Body of pancreas (tissue), 4 donors: Measurements from ENCODE around the gene PRSS1. TPM values are rescaled to one million over a fixed set of nuclear protein-coding genes. Genes with fewer than 3 reads are reported as not detected.

Experiments used
- ATAC-seq: fragments of 150-250 bp; one replicate; pipeline ENCODE4 v1.9.1; 2016
- DNase-seq, 4 donors: peaks; one replicate each; pipeline ENCODE4 v3.0.0-alpha.2; 2019
- H3K27ac ChIP-seq, 4 donors: fragments of 200-600 bp; sonication (generic); 1 replicate in 3 of 4; 2 replicates in 1 of 4; pipeline versions ENCODE4 v1.5.1 to v1.6.1; 2016 to 2019; ENCODE audit warnings: mild to moderate bottlenecking in 1 of 4, mixed read lengths in 1 of 4, moderate library complexity in 1 of 4
- H3K27me3 ChIP-seq, 2 donors: fragments of 200-600 bp; sonication (generic); one replicate each; pipeline ENCODE4 v1.6.0; 2016; ENCODE audit warnings: mild to moderate bottlenecking in 1 of 2
- H3K36me3 ChIP-seq, 2 donors: fragments of 200-600 bp; sonication (generic); replicated peaks in 1 of 2; 2 replicates each; pipeline ENCODE4 v1.5.1; 2016; ENCODE audit warnings: low read depth in 2 of 2; ENCODE audit not compliant: insufficient read depth in 1 of 2
- H3K4me1 ChIP-seq: fragments of 200-600 bp; sonication (generic); one replicate; pipeline ENCODE4 v1.6.0; 2016
- H3K4me3 ChIP-seq, 2 donors: fragments of 200-600 bp; sonication (generic); 1 replicate in 1 of 2; 2 replicates in 1 of 2; pipeline ENCODE4 v1.5.1; 2016 to 2019
- H3K9me3 ChIP-seq, 3 donors: fragments of 200-600 bp; sonication (generic); 1 replicate in 2 of 3; 2 replicates in 1 of 3; pipeline ENCODE4 v1.5.1; 2016
- CTCF ChIP-seq, 7 experiments: fragments of 450-650 bp in 4 of 7; fragments of 200-600 bp in 3 of 7; sonication (generic) in 3 of 7; IDR thresholded peaks; one replicate each; pipeline ENCODE4 v1.5.1; 2016 to 2019; ENCODE audit warnings: antibody characterized with exemption in 7 of 7
- POLR2A ChIP-seq, 3 donors: fragments of 450-650 bp; IDR thresholded peaks; one replicate each; pipeline ENCODE4 v1.6.1; 2016; ENCODE audit warnings: antibody characterized with exemption in 3 of 3, mild to moderate bottlenecking in 2 of 3
- WGBS, 2 donors: methylation state at CpG; one replicate each; pipeline ENCODE4 v1.1.5; 2017; 5-methylcytosine and 5-hydroxymethylcytosine counted together
- intact Hi-C: fragments of 100-400 bp; cut with DNase I; formaldehyde crosslinking; loops from one replicate; pipeline ENCODE4 v1.15.1; 2023
- total RNA-seq, 2 donors: library from RNA; depleted of rRNA; stranded (reverse); fragments of >200 nt; gene quantifications; one replicate each; pipeline ENCODE4 v1.1.0, GENCODE V29; 2016

PRSS1 gene
- total RNA-seq, 2 donors from 2014 or later: 29,602 to 44,177 TPM

DNA sequence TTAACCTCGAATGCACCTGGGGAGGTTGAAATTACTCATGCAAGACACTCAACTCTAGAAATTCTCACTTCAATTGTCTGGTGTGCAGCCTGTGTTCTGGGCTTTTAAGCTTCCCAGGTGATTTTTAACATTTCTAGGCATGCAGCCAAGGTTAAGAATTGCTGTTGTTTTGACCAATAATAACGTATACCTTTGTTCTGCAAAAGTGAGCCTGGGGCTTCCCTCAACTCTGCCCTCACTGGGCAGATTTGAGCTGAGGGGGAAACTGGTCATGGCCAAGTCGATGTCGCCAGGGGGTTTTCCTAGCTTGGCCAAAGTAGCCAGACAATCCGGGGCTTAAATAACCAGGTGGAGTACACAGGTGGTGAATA, 22.1 kb downstream of the PRSS1 start:
- H3K36me3 ChIP-seq: no peaks in the 10 kb centered on the region
- no peaks in the 10 kb centered on the region for H3K27me3 ChIP-seq
- no peak for TF ChIP-seq CTCF (IDR thresholded peaks at IDR 0.05)
- no peak for TF ChIP-seq POLR2A (IDR thresholded peaks at IDR 0.05)
- peak overlapping the region; percentile 75 to 86 (median 84) for H3K27ac ChIP-seq
- 11 to 16% methylated on average over 5 of the region's 5 CpGs for WGBS, 2 donors
- ATAC-seq (no peak), DNase-seq (no peak)
- intact Hi-C loops: no loop called here
- no peaks in the 10 kb centered on the region for H3K9me3 ChIP-seq
- peaks cover 65% of the 10 kb centered on the region for H3K4me1 ChIP-seq
- H3K4me3 ChIP-seq: peak overlapping the region; percentile 20 to 44

- Histone ChIP-seq H3K9me3 (no peaks in the 10 kb centered on the region), H3K27ac (peak overlapping the region; percentile 75 to 86 (median 84)), H3K4me1 (peaks cover 69% of the 10 kb centered on the region), H3K4me3 (peak overlapping the region; percentile 20 to 44), H3K36me3 (no peaks in the 10 kb centered on the region), H3K27me3 (no peaks in the 10 kb centered on the region)
- DNase-seq (no peak), ATAC-seq (no peak)
- intact Hi-C loops: no loop called here
- 14 to 30% methylated on average over 6 of the region's 6 CpGs for WGBS, 2 donors
- TF ChIP-seq POLR2A (IDR thresholded peaks at IDR 0.05) (peak in 2 of 3 donors; percentile 10 to 26), CTCF (IDR thresholded peaks at IDR 0.05) (no peak)
Observed at GRCh38 chr7:142772051-142772450, 22.8 kb downstream of the PRSS1 start.

DNA sequence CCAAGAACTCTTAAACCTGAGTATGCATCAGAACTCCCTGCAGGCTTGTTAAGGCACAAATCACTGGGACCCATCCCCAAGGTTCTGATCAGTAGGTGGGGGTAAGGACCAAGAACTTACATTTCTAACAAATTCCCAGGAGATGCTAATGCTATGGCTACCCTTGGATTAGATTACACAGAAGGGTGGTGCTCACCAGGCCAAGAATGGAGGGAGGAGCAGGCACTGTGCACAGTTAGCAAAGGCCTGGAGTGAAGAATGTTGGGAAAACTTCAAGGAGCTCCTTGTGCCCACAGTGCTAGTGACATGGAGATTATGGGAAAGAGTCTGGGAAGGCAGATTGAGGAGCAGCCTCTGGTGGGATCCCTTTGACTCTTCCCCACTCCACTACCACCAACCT, 23.4 kb downstream of the PRSS1 start:
- H3K27me3 ChIP-seq: no peaks in the 10 kb centered on the region
- peaks cover 64% of the 10 kb centered on the region for H3K4me1 ChIP-seq
- TF ChIP-seq POLR2A (IDR thresholded peaks at IDR 0.05): peak in 2 of 3 donors; percentile 17 to 39
- TF ChIP-seq CTCF (IDR thresholded peaks at IDR 0.05): no peak
- DNase-seq: no peak
- intact Hi-C loops: no loop called here
- H3K9me3 ChIP-seq: no peaks in the 10 kb centered on the region
- peak overlapping the region; percentile 14 to 20 for H3K4me3 ChIP-seq
- peak overlapping the region; percentile 75 to 86 (median 84) for H3K27ac ChIP-seq
- ATAC-seq: no peak
- H3K36me3 ChIP-seq: no peaks in the 10 kb centered on the region

DNA sequence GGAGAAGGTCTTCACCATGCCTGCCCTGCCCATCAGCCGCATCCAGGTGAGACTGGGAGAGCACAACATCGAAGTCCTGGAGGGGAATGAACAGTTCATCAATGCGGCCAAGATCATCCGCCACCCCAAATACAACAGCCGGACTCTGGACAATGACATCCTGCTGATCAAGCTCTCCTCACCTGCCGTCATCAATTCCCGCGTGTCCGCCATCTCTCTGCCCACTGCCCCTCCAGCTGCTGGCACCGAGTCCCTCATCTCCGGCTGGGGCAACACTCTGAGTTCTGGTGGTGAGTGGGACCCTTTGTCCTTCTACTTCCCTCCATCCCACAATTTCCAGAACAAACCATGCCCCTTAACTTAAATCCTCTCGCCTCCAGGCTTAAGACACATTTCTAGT, 24.0 kb downstream of the PRSS1 start:
- 32 to 64% methylated on average over 9 to 12 of the region's 12 CpGs for WGBS, 2 donors
- no peaks in the 10 kb centered on the region for H3K9me3 ChIP-seq
- peaks cover 58% of the 10 kb centered on the region for H3K4me1 ChIP-seq
- no peak for TF ChIP-seq CTCF (IDR thresholded peaks at IDR 0.05)
- TF ChIP-seq POLR2A (IDR thresholded peaks at IDR 0.05): no peak
- DNase-seq (peak in 2 of 4 donors; percentile 18 to 50), ATAC-seq (no peak)
- intact Hi-C loops: no loop called here
- peak overlapping the region; percentile 14 to 20 for H3K4me3 ChIP-seq
- H3K36me3 ChIP-seq: no peaks in the 10 kb centered on the region
- H3K27me3 ChIP-seq: no peaks in the 10 kb centered on the region
- H3K27ac ChIP-seq: peak overlapping the region; percentile 75 to 86 (median 84)

DNA sequence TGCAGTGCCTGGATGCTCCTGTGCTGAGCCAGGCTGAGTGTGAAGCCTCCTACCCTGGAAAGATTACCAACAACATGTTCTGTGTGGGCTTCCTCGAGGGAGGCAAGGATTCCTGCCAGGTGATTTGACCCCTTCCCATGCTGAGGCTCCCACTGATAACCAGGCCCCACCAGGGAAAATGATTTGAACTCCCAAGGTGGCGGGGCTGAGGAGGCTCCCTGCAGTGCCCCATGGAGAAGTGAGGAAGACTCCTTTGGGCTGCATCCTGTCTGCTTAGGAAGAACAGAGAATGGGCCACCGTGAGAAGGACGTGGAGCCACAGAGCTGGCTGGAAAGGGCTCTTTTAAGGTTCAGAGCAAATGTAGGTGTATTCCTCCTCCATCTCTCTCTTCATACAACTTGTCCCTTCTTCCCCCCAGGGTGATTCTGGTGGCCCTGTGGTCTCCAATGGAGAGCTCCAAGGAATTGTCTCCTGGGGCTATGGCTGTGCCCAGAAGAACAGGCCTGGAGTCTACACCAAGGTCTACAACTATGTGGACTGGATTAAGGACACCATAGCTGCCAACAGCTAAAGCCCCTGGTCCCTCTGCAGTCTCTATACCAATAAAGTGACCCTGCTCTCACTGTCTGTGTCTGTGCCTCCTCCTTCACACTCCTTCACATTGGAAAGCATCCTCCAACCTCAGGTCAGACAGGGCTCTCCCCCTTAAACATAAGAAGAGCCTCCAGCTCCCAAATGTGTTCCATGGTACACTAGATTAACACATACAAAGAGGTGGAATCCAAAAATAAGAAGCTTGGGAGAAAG, 24.9 kb downstream of the PRSS1 start:
- Histone ChIP-seq H3K27me3 (no peaks in the 10 kb centered on the region), H3K27ac (peak overlapping the region in 3 of 4 donors; percentile 84 to 86 (median 85)), H3K4me3 (no peak overlapping the region), H3K4me1 (peaks cover 49% of the 10 kb centered on the region), H3K9me3 (no peaks in the 10 kb centered on the region), H3K36me3 (no peaks in the 10 kb centered on the region)
- intact Hi-C loops: no loop called here
- ATAC-seq (peak; percentile 3), DNase-seq (peak; percentile 45 to 56 (median 55))
- WGBS, 2 donors: 29 to 38% methylated on average over 4 of the region's 4 CpGs
- TF ChIP-seq POLR2A (IDR thresholded peaks at IDR 0.05): no peak
- no peak for TF ChIP-seq CTCF (IDR thresholded peaks at IDR 0.05)
